Brain microvascular endothelial cell (primary cell): Measurements from ENCODE around the gene RELL1.

Experiments used
- DNase-seq: peaks from one replicate; pipeline ENCODE4 v3.0.0-alpha.2; 2020
- H3K27ac ChIP-seq: fragments of 250-450 bp; sonication (Bioruptor Pico); 2 replicates; pipeline ENCODE4 v1.5.1; 2020; ENCODE audit warnings: mild to moderate bottlenecking, moderate library complexity
- H3K27me3 ChIP-seq: fragments of 250-450 bp; sonication (Bioruptor Pico); replicated peaks from 2 replicates; pipeline ENCODE4 v1.5.1; 2020; ENCODE audit warnings: mild to moderate bottlenecking
- H3K36me3 ChIP-seq: fragments of 250-450 bp; sonication (Bioruptor Pico); replicated peaks from 2 replicates; pipeline ENCODE4 v1.5.1; 2020; ENCODE audit warnings: mild to moderate bottlenecking
- H3K4me3 ChIP-seq: 2 replicates; pipeline ENCODE4 v1.5.1; 2011; ENCODE audit warnings: low read depth, mild to moderate bottlenecking, control low read depth, low read length, moderate library complexity
- CTCF ChIP-seq: IDR thresholded peaks from 2 replicates; pipeline ENCODE4 v1.5.1; 2011; ENCODE audit warnings: low read depth, mild to moderate bottlenecking, moderate library complexity, low read length, control low read depth, inconsistent platforms; ENCODE audit errors: missing control alignments
- in situ Hi-C: cut with HindIII; loops from 2 replicates; pipeline ENCODE4 v1.10.0; 2017; ENCODE audit warnings: low sequenced_read_pairs, low pct_ligation_motif_present

RELL1 gene

GRCh38 chr4:37648084-37648817, 37.9 kb downstream of the RELL1 start:
- Histone ChIP-seq H3K27me3 (no peaks in the 10 kb centered on the region), H3K36me3 (no peaks in the 10 kb centered on the region), H3K4me3 (no peak overlapping the region), H3K27ac (peak overlapping the region; percentile 41)
- DNase-seq: peak; percentile 92
- TF ChIP-seq CTCF: no peak
- in situ Hi-C loops: no loop called here

GRCh38 chr4:37646247-37646646, 39.9 kb downstream of the RELL1 start:
- no peak for TF ChIP-seq CTCF

GRCh38 chr4:37645736-37646135, 40.4 kb downstream of the RELL1 start:
- no peak overlapping the region for H3K27ac ChIP-seq
- H3K4me3 ChIP-seq: no peak overlapping the region
- DNase-seq: no peak
- H3K36me3 ChIP-seq: no peaks in the 10 kb centered on the region
- in situ Hi-C loops: no loop called here
- no peak for TF ChIP-seq CTCF
- H3K27me3 ChIP-seq: no peaks in the 10 kb centered on the region

More at GRCh38 chr4:37646247-37646646, 39.9 kb downstream of the RELL1 start:
- in situ Hi-C loops: no loop called here
- Histone ChIP-seq H3K36me3 (no peaks in the 10 kb centered on the region), H3K27me3 (no peaks in the 10 kb centered on the region), H3K4me3 (no peak overlapping the region), H3K27ac (no peak overlapping the region)
- DNase-seq: no peak

- TF ChIP-seq CTCF: no peak
- Histone ChIP-seq H3K36me3 (no peaks in the 10 kb centered on the region), H3K27ac (no peak overlapping the region), H3K4me3 (no peak overlapping the region), H3K27me3 (no peaks in the 10 kb centered on the region)
- DNase-seq: peak; percentile 65
- in situ Hi-C loops: no loop called here
These were observed 41.2 kb downstream of the RELL1 start for GRCh38 chr4:37644962-37645361.

GRCh38 chr4:37641886-37642849, 44.0 kb downstream of the RELL1 start:
- TF ChIP-seq CTCF: no peak
- H3K27ac ChIP-seq: no peak overlapping the region
- in situ Hi-C loops: no loop called here

More at GRCh38 chr4:37641886-37642849, 44.0 kb downstream of the RELL1 start:
- H3K36me3 ChIP-seq: no peaks in the 10 kb centered on the region
- DNase-seq: no peak
- H3K27me3 ChIP-seq: no peaks in the 10 kb centered on the region
- no peak overlapping the region for H3K4me3 ChIP-seq
